ENCODE measurements around the gene LUZP2. TPM values are rescaled to one million over a fixed set of nuclear protein-coding genes. Genes with fewer than 3 reads are reported as not detected.

The LUZP2 gene
- total and polyA plus RNA-seq, 9 of the 15 experiments (the other 6 are each of a cell fraction or from before 2014, with no cell fraction given), result not detected

GRCh38 chr11:24619900-24620299, 123.0 kb downstream of the LUZP2 start (continued):
- TF ChIP-seq TBL1XR1 (IDR thresholded peaks at IDR 0.05; ENCODE audit: low read length in 2 of 2) (no peak), BRF2 (IDR thresholded peaks at IDR 0.05; ENCODE audit: borderline replicate concordance, insufficient read depth, insufficient read length) (no peak), HINFP (tag; conservative IDR thresholded peaks at IDR 0.05; ENCODE audit: low read depth) (no peak)

- no peaks in the 10 kb centered on the region for H3K4me1 ChIP-seq (replicated peaks in 1 of 2; ENCODE audit: control insufficient read depth in 2 of 2, insufficient read depth in 2 of 2, low read length in 2 of 2)
- H3K36me3 ChIP-seq (ENCODE audit: control insufficient read depth, insufficient read depth, low read length), result no peaks in the 10 kb centered on the region
- intact Hi-C loops (cut with micrococcal nuclease), result no loop called here
- no peaks in the 10 kb centered on the region for H3K27me3 ChIP-seq (ENCODE audit: control insufficient read depth in 2 of 2, insufficient read depth in 2 of 2, low read length in 2 of 2)
- H3K9me3 ChIP-seq (replicated peaks; ENCODE audit: control insufficient read depth, insufficient read depth, low read depth, low read length), result no peaks in the 10 kb centered on the region
- H3K9ac ChIP-seq (ENCODE audit: insufficient read depth in 1 of 2, low read depth in 2 of 2, low read length in 2 of 2), result no peak overlapping the region
- ATAC-seq (no peak), FAIRE-seq (no peak), DNase-seq (ENCODE audit: extremely low read depth in 1 of 4, low spot score in 3 of 4) (no peak)
- in situ Hi-C loops (cut with MboI), result no loop called here
- H3K9me1 ChIP-seq (ENCODE audit: control insufficient read depth, insufficient read depth, low read length), result no peaks in the 10 kb centered on the region
- H3K27ac ChIP-seq (ENCODE audit: extremely low read depth, low read depth, low read length), result no peak overlapping the region
- BruUV-seq (replicated peaks), result no TSS peak
- no peaks in the 10 kb centered on the region for H3K79me2 ChIP-seq (ENCODE audit: control insufficient read depth, insufficient read depth, low read length)
- no peak overlapping the region for H2AFZ ChIP-seq (ENCODE audit: low read depth, low read length)
- CTCF ChIA-PET (ENCODE audit: low intra/inter-chr PET ratio), result no interaction called here
- no peaks in the 10 kb centered on the region for H4K20me1 ChIP-seq (replicated peaks; ENCODE audit: control insufficient read depth, insufficient read depth, low read length)
- POLR2A ChIA-PET, result no interaction called here
- WGBS (ENCODE audit: insufficient coverage, low coverage, missing lambda C conversion rate), result 0% methylated on average over 6 of the region's 6 CpGs
- no peak overlapping the region for H3K4me3 ChIP-seq
- no peak overlapping the region for H3K4me2 ChIP-seq (ENCODE audit: insufficient read depth, low read length)
- TF ChIP-seq ZKSCAN1 (IDR thresholded peaks at IDR 0.05; ENCODE audit: low read depth, low read length) (no peak), CBX1 (IDR thresholded peaks at IDR 0.05; ENCODE audit: low read depth) (no peak), FOXM1 (IDR thresholded peaks at IDR 0.05; ENCODE audit: low read depth) (no peak), FOXM1 (CRISPR knock-in tag; IDR thresholded peaks at IDR 0.05; ENCODE audit: low read depth) (no peak), ZNF644 (tag; IDR thresholded peaks at IDR 0.05; ENCODE audit: low read depth) (no peak), HNRNPH1 (optimal IDR thresholded peaks at IDR 0.05; ENCODE audit: low read depth, low read length) (no peak), HOMEZ (CRISPR knock-in tag; IDR thresholded peaks at IDR 0.05) (no peak), NFRKB (IDR thresholded peaks at IDR 0.05; ENCODE audit: low read depth) (no peak), POLR2B (IDR thresholded peaks at IDR 0.05; ENCODE audit: low read depth, partially characterized antibody) (no peak), SNAPC5 (CRISPR knock-in tag; IDR thresholded peaks at IDR 0.05) (no peak), SPI1 (IDR thresholded peaks at IDR 0.05; ENCODE audit: borderline replicate concordance, low read depth, low read length) (no peak), FOXP4 (CRISPR knock-in tag; IDR thresholded peaks at IDR 0.05; ENCODE audit: borderline replicate concordance) (no peak), KDM1A (IDR thresholded peaks at IDR 0.05) (no peak)
Observed at GRCh38 chr11:24622262-24622661, 125.4 kb downstream of the LUZP2 start.
